SK-N-SH treated with all-trans-retinoic acid at 6 μM for 48 hours (cell line): Measurements from ENCODE around the gene FCF1.

ENCODE experiments used
- ARNTL ChIP-seq: fragments of 450-650 bp; formaldehyde crosslinking; IDR thresholded peaks from 2 replicates; pipeline ENCODE4 v1.5.0; 2020; ENCODE audit warnings: low read depth, mild to moderate bottlenecking, moderate library complexity, borderline replicate concordance
- BACH2 ChIP-seq: fragments of 250-450 bp; sonication (Bioruptor Pico); IDR thresholded peaks from 2 replicates; pipeline ENCODE4 v1.9.0; 2021; ENCODE audit warnings: mild to moderate bottlenecking, borderline replicate concordance
- CSRNP3 ChIP-seq: fragments of 250-450 bp; sonication (Bioruptor Pico); IDR thresholded peaks from 2 replicates; pipeline ENCODE4 v1.5.1; 2021; ENCODE audit warnings: mild to moderate bottlenecking, moderate library complexity
- GLIS3 ChIP-seq: fragments of 250-450 bp; sonication (Bioruptor Pico); IDR thresholded peaks from 2 replicates; pipeline ENCODE4 v1.5.0; 2020; ENCODE audit warnings: mild to moderate bottlenecking, moderate library complexity
- OSR1 ChIP-seq: fragments of 250-450 bp; sonication (Bioruptor Pico); IDR thresholded peaks from 2 replicates; pipeline ENCODE4 v1.8.0; 2022; ENCODE audit warnings: moderate library complexity, mild to moderate bottlenecking, inconsistent platforms
- RARB ChIP-seq: fragments of 250-450 bp; sonication (Bioruptor Pico); IDR thresholded peaks from 2 replicates; pipeline ENCODE4 v1.8.0; 2021; ENCODE audit warnings: mild to moderate bottlenecking, moderate library complexity
- TCF4 ChIP-seq: fragments of 250-450 bp; sonication (Bioruptor Pico); IDR thresholded peaks from 2 replicates; pipeline ENCODE4 v1.8.0; 2021; ENCODE audit warnings: mild to moderate bottlenecking, moderate library complexity, borderline replicate concordance
- TOX ChIP-seq: fragments of 250-450 bp; sonication (Bioruptor Pico); IDR thresholded peaks from 2 replicates; pipeline ENCODE4 v1.8.0; 2021; ENCODE audit warnings: mild to moderate bottlenecking, moderate library complexity, borderline replicate concordance
- TSHZ2 ChIP-seq: fragments of 250-450 bp; sonication (Bioruptor Pico); IDR thresholded peaks from 2 replicates; pipeline ENCODE4 v1.5.0; 2020; ENCODE audit warnings: mild to moderate bottlenecking, moderate library complexity
- ZNF70 ChIP-seq: fragments of 450-650 bp; formaldehyde crosslinking; IDR thresholded peaks from 2 replicates; pipeline ENCODE4 v1.5.0; 2020; ENCODE audit warnings: mild to moderate bottlenecking, moderate library complexity
- ZNF8 ChIP-seq: fragments of 450-650 bp; formaldehyde crosslinking; IDR thresholded peaks from 2 replicates; pipeline ENCODE4 v1.5.0; 2020; ENCODE audit warnings: mild to moderate bottlenecking, moderate library complexity

GRCh38 chr14:74693191-74693590 is 19.8 kb upstream of the FCF1 start:
- TF ChIP-seq TSHZ2 (CRISPR knock-in tag) (no peak), TOX (CRISPR knock-in tag) (no peak), GLIS3 (CRISPR knock-in tag) (no peak), BACH2 (CRISPR knock-in tag) (no peak), RARB (CRISPR knock-in tag) (no peak), CSRNP3 (CRISPR knock-in tag) (no peak), OSR1 (CRISPR knock-in tag) (no peak), ZNF8 (CRISPR knock-in tag) (no peak), TCF4 (CRISPR knock-in tag) (no peak), ARNTL (CRISPR knock-in tag) (no peak), ZNF70 (CRISPR knock-in tag) (no peak)
